Peyer's patch (tissue), 4 donors: ENCODE data around the gene FERMT2. TPM values are rescaled to one million over a fixed set of nuclear protein-coding genes. Genes with fewer than 3 reads are reported as not detected.

Experiments used
- DNase-seq, 3 donors: peaks; one replicate each; pipeline ENCODE4 v3.0.0-alpha.2; 2017 to 2019
- H3K27ac ChIP-seq, 4 donors: fragments of 200-600 bp; sonication (generic); one replicate each; pipeline ENCODE4 v1.5.1; 2016 to 2019
- H3K27me3 ChIP-seq, 2 donors: fragments of 200-600 bp; sonication (generic); one replicate each; pipeline ENCODE4 v1.5.1; 2019
- H3K36me3 ChIP-seq, 3 donors: fragments of 200-600 bp; sonication (generic); one replicate each; pipeline ENCODE4 v1.5.1; 2016 to 2019
- H3K4me1 ChIP-seq, 4 donors: fragments of 200-600 bp; sonication (generic); one replicate each; pipeline ENCODE4 v1.5.1; 2016 to 2019
- H3K4me3 ChIP-seq, 4 donors: fragments of 200-600 bp; sonication (generic); 1 replicate in 3 of 4; 2 replicates in 1 of 4; pipeline ENCODE4 v1.5.1; 2016 to 2019; ENCODE audit warnings: mild to moderate bottlenecking in 1 of 4
- H3K9me3 ChIP-seq, 4 donors: fragments of 200-600 bp; sonication (generic); one replicate each; pipeline ENCODE4 v1.5.1; 2016 to 2019; ENCODE audit warnings: mild to moderate bottlenecking in 1 of 4
- POLR2A ChIP-seq, 2 donors: fragments of 450-650 bp; IDR thresholded peaks; one replicate each; pipeline ENCODE4 v1.5.1; 2017; ENCODE audit warnings: antibody characterized with exemption in 2 of 2, mild to moderate bottlenecking in 2 of 2, moderate library complexity in 2 of 2
- total RNA-seq, 4 donors: library from RNA; depleted of rRNA; stranded (reverse); fragments of >200 nt; gene quantifications; one replicate each; pipeline ENCODE4 v1.1.0, GENCODE V29; 2016
- TF ChIP-seq, protein P1 (sequence below), 6 experiments: fragments of 450-650 bp in 4 of 6; fragments of 200-600 bp in 2 of 6; sonication (generic) in 1 of 6; IDR thresholded peaks; one replicate each; pipeline ENCODE4 v1.5.1; 2017 to 2019; ENCODE audit warnings: antibody characterized with exemption in 6 of 6, mild to moderate bottlenecking in 3 of 6, moderate library complexity in 1 of 6

The FERMT2 gene
- total RNA-seq, 4 donors from 2014 or later = 10.0 to 59.4 (median 12.4) TPM

DNA sequence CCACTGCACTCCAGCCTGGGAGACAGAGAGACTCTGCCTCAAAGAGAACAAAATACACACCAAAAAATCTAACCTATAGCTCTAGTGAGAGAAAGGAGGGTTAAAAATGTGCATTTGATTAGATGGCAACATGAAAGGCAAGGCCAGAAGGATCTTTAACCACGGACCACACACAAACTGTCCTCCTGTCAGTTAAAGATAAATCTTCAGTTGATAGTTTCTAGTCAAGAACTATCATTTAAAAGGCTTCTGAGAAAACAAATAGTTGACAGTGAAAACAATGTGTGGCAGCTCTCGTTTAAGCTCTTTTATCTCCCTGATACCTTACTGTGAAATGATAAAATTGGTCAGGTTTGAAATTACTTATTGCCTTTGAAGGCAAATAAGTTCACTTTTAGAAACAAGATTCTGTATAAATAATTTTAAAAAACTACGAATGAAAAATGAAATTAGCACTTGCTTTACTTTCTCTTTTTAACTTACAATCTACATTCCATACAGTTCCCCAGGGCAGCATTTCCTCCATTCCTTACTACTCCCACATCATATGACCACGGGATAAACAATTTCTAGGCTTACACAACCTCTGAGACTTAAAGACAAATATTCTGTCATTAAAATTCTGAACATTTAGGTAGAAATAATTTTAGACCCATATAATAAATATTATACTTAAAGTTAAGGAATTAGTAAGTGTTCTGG is 88.1 kb downstream of the FERMT2 start:
- Histone ChIP-seq H3K9me3 (no peaks in the 10 kb centered on the region), H3K27me3 (no peaks in the 10 kb centered on the region), H3K4me1 (no peaks in the 10 kb centered on the region), H3K27ac (peak overlapping the region in 1 of 4 donors; percentile 47), H3K4me3 (no peak overlapping the region), H3K36me3 (peaks cover 0 to 8% (median 0%) of the 10 kb centered on the region in 3 donors)
- DNase-seq = no peak
- TF ChIP-seq, protein P1, sequence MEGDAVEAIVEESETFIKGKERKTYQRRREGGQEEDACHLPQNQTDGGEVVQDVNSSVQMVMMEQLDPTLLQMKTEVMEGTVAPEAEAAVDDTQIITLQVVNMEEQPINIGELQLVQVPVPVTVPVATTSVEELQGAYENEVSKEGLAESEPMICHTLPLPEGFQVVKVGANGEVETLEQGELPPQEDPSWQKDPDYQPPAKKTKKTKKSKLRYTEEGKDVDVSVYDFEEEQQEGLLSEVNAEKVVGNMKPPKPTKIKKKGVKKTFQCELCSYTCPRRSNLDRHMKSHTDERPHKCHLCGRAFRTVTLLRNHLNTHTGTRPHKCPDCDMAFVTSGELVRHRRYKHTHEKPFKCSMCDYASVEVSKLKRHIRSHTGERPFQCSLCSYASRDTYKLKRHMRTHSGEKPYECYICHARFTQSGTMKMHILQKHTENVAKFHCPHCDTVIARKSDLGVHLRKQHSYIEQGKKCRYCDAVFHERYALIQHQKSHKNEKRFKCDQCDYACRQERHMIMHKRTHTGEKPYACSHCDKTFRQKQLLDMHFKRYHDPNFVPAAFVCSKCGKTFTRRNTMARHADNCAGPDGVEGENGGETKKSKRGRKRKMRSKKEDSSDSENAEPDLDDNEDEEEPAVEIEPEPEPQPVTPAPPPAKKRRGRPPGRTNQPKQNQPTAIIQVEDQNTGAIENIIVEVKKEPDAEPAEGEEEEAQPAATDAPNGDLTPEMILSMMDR (IDR thresholded peaks at IDR 0.05) = no peak
- no peak for TF ChIP-seq POLR2A (IDR thresholded peaks at IDR 0.05)

DNA sequence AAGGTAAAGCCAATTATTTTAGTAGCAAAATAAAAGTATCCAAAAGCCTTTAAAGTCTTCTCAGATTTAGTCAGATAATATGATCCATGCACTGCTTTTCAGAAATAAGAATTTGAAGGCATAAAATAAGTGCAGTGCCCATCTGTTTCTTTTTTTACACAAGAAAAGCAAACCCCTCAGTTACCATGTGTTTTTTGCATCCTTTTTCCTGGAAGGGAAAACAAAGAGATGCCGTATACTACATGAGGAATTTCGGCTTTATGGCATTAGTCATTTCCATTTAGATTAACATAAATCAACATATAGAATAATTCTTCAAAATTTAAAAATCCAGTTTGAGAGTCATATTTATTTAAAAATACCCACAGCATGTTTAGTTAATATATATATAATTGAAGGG is 89.4 kb downstream of the FERMT2 start:
- Histone ChIP-seq H3K36me3 (peaks cover 0 to 8% (median 0%) of the 10 kb centered on the region in 3 donors), H3K27me3 (no peaks in the 10 kb centered on the region), H3K4me3 (no peak overlapping the region), H3K4me1 (no peaks in the 10 kb centered on the region), H3K9me3 (no peaks in the 10 kb centered on the region), H3K27ac (no peak overlapping the region)
- no peak for DNase-seq
- TF ChIP-seq POLR2A (IDR thresholded peaks at IDR 0.05) = no peak
- TF ChIP-seq, protein P1 (IDR thresholded peaks at IDR 0.05) = no peak

DNA sequence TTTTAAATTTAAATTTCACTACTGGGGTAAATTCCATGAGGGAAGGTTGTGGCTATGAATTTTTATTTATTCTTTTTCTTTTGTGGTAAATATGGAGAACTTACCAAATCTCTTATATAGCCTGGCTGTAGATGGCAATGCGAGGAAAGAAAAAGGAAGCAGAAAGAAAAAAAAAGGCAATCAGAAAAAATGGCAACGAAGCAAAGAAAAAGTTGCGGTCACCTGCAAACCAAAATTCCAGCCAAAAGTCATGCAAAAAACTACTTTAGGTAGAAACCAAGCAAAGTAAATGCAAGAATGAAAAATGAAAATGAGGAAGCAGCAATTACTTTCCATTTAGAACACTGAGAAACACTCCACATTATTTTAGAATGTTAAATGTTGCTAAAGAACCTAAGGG is 89.9 kb downstream of the FERMT2 start:
- H3K36me3 ChIP-seq = peaks cover 0 to 8% (median 0%) of the 10 kb centered on the region in 3 donors
- H3K27me3 ChIP-seq = no peaks in the 10 kb centered on the region
- no peak overlapping the region for H3K4me3 ChIP-seq
- no peak overlapping the region for H3K27ac ChIP-seq
- no peaks in the 10 kb centered on the region for H3K9me3 ChIP-seq
- no peaks in the 10 kb centered on the region for H3K4me1 ChIP-seq
- TF ChIP-seq POLR2A (IDR thresholded peaks at IDR 0.05) = no peak
- TF ChIP-seq, protein P1 (IDR thresholded peaks at IDR 0.05) = no peak
- no peak for DNase-seq

DNA sequence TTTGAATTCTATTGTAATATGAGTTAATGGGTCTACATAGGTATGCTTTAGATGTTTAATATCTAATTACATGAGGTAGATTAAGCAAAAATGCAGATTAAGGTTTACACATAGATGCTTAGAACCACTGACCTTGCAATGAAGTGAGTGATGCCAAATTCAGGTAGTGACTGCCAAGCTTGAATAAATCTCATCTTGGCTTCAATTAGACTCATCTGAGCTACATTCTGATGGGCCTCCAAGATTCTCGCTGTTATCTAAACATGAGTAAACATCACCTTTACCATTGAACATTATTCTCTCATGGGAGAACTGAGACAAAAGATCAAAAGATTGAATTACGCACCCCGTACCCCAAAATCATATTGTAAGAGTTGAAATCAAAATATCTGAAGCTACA is 90.6 kb downstream of the FERMT2 start:
- TF ChIP-seq POLR2A (IDR thresholded peaks at IDR 0.05) = no peak
- Histone ChIP-seq H3K27me3 (no peaks in the 10 kb centered on the region), H3K36me3 (peaks cover 0 to 8% (median 0%) of the 10 kb centered on the region in 3 donors)

DNA sequence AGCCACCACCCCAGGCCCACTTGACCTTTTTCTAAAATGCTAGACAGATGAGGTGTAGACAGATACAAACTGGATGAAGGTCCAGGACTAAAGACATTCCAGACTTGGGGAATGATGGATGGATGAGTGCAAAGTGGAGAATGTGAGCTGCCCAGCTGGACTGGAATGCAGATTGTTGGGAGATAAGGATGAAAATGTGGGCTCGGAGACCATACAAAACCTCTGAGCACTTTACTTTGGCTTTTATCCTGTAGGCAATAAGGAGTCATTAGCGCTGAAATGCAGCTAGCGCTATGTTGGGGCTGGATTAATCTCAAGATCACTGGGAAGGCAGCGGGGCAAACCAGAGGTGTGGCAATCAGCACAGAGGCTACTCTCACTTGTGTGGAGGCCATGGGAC is 94.7 kb downstream of the FERMT2 start:
- H3K27ac ChIP-seq = no peak overlapping the region
- no peak for DNase-seq
- H3K36me3 ChIP-seq = peaks cover 0 to 8% (median 0%) of the 10 kb centered on the region in 3 donors
- H3K9me3 ChIP-seq = no peaks in the 10 kb centered on the region
- no peaks in the 10 kb centered on the region for H3K4me1 ChIP-seq
- TF ChIP-seq, protein P1 (IDR thresholded peaks at IDR 0.05) = no peak
- no peak for TF ChIP-seq POLR2A (IDR thresholded peaks at IDR 0.05)
- H3K27me3 ChIP-seq = no peaks in the 10 kb centered on the region
- H3K4me3 ChIP-seq = no peak overlapping the region

More for the DNA sequence above, 90.6 kb downstream of the FERMT2 start:
- DNase-seq = no peak
- H3K9me3 ChIP-seq = no peaks in the 10 kb centered on the region
- H3K4me1 ChIP-seq = no peaks in the 10 kb centered on the region
- no peak overlapping the region for H3K4me3 ChIP-seq
- H3K27ac ChIP-seq = no peak overlapping the region

DNA sequence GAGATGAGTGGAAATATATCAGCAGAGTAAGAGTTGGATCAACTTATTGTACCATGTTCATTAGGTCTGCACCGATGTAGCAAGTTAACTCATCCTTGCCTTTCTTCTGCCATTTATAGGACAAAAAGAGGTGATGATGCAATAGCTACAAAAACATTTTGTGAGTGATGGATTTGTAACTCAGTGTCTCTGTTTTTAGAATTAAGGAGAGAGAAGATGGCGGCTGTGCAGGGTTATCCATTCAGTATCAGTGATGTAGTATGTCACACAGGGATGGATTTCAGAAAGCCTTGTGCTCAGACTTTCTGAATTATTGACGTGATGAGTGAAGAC is 97.4 kb downstream of the FERMT2 start:
- DNase-seq = no peak
- Histone ChIP-seq H3K4me1 (no peaks in the 10 kb centered on the region), H3K27ac (no peak overlapping the region), H3K4me3 (no peak overlapping the region), H3K36me3 (peaks cover 0 to under 1% (median 0%) of the 10 kb centered on the region in 3 donors), H3K27me3 (no peaks in the 10 kb centered on the region), H3K9me3 (no peaks in the 10 kb centered on the region)
- TF ChIP-seq POLR2A (IDR thresholded peaks at IDR 0.05) = no peak
- TF ChIP-seq, protein P1 (IDR thresholded peaks at IDR 0.05) = no peak
